KBM-7 (cell line): ENCODE measurements around the gene NEK6.

Source experiments
- DNase-seq: peaks from one replicate; pipeline ENCODE4 v3.0.0-alpha.2; 2015
- in situ Hi-C: fragments of 300-500 bp; cut with MboI; formaldehyde crosslinking; loops from 2 replicates; pipeline ENCODE4 v1.14.3; 2020; ENCODE audit warnings: low sequenced_read_pairs, low pct_unique_long_range_greater_than_20kb, mixed read lengths

Gene NEK6

GRCh38 chr9:124356745-124357390 lies 99.1 kb downstream of the NEK6 start:
- DNase-seq: no peak
- in situ Hi-C loops: no loop called here

- in situ Hi-C loops: no loop called here
- DNase-seq: peak; percentile 21
Measured at GRCh38 chr9:124357721-124358361, 100.1 kb downstream of the NEK6 start.

GRCh38 chr9:124358631-124359030 lies 100.9 kb downstream of the NEK6 start:
- DNase-seq: no peak
- in situ Hi-C loops: no loop called here

GRCh38 chr9:124359426-124359825 lies 101.7 kb downstream of the NEK6 start:
- DNase-seq: no peak
- in situ Hi-C loops: no loop called here

GRCh38 chr9:124359855-124360678 lies 102.3 kb downstream of the NEK6 start:
- DNase-seq: no peak
- in situ Hi-C loops: no loop called here

GRCh38 chr9:124361128-124361527 lies 103.4 kb downstream of the NEK6 start:
- DNase-seq: no peak

GRCh38 chr9:124363326-124364096 lies 105.8 kb downstream of the NEK6 start:
- in situ Hi-C loops: no loop called here
- DNase-seq: no peak

More at GRCh38 chr9:124361128-124361527, 103.4 kb downstream of the NEK6 start:
- in situ Hi-C loops: no loop called here

GRCh38 chr9:124364141-124364540 lies 106.4 kb downstream of the NEK6 start:
- no peak for DNase-seq
- in situ Hi-C loops: no loop called here

GRCh38 chr9:124365036-124365435 lies 107.3 kb downstream of the NEK6 start:
- in situ Hi-C loops: no loop called here
- DNase-seq: no peak

- in situ Hi-C loops: no loop called here
- DNase-seq: no peak
Measured at GRCh38 chr9:124366476-124367220, 108.9 kb downstream of the NEK6 start.

- DNase-seq: no peak
- in situ Hi-C loops: no loop called here
Measured at GRCh38 chr9:124368692-124369091, 110.9 kb downstream of the NEK6 start.

GRCh38 chr9:124369231-124369797 lies 111.6 kb downstream of the NEK6 start:
- no peak for DNase-seq
- in situ Hi-C loops: no loop called here

GRCh38 chr9:124370896-124371582 lies 113.3 kb downstream of the NEK6 start:
- in situ Hi-C loops: no loop called here
- peak; percentile 25 for DNase-seq

- in situ Hi-C loops: no loop called here
- no peak for DNase-seq
Measured at GRCh38 chr9:124372038-124372437, 114.3 kb downstream of the NEK6 start.

- no peak for DNase-seq
- in situ Hi-C loops: no loop called here
Measured at GRCh38 chr9:124373386-124373785, 115.6 kb downstream of the NEK6 start.

- in situ Hi-C loops: no loop called here
- no peak for DNase-seq
Measured at GRCh38 chr9:124373851-124374250, 116.1 kb downstream of the NEK6 start.

GRCh38 chr9:124375726-124376125 lies 118.0 kb downstream of the NEK6 start:
- in situ Hi-C loops: no loop called here
- DNase-seq: no peak

- in situ Hi-C loops: no loop called here
- DNase-seq: no peak
Measured at GRCh38 chr9:124376329-124376728, 118.6 kb downstream of the NEK6 start.
